IMR-90 (cell line): Measurements from ENCODE around the gene AIF1. TPM values are rescaled to one million over a fixed set of nuclear protein-coding genes. Genes with fewer than 3 reads are reported as not detected.
A peak's percentile ranks its signal among the peaks of the same experiment; 100 is the strongest.

Experiments used
- ATAC-seq: fragments of 200-7000 bp; cut with Tn5 transposase; 2 replicates; pipeline ENCODE4 v1.9.1; 2020; ENCODE audit warnings: low read depth, mild to moderate bottlenecking, moderate library complexity
- BruUV-seq: library from RNA; stranded (reverse); fragments of 400-500 nt; replicated peaks from 2 replicates; lab custom pipeline; 2021; lab: Mats Ljungman, UMichigan
- CTCF ChIA-PET: fragments of 300-600 bp; formaldehyde crosslinking; extraction: SDS; loops from one replicate; lab custom pipeline; 2021; ENCODE audit warnings: antibody characterized with exemption; lab: Yijun Ruan, JAX
- POLR2A ChIA-PET: fragments of 300-600 bp; sonication (Branson Sonifier 250); formaldehyde crosslinking; loops from one replicate; lab custom pipeline; 2022; ENCODE audit warnings: antibody characterized with exemption; ENCODE audit not compliant: unreplicated experiment; lab: Charles Lee
- DNase-seq: peaks from one replicate; pipeline ENCODE4 v3.0.0; 2013
- H2AFZ ChIP-seq: replicated peaks from 2 replicates; pipeline ENCODE3; 2013; ENCODE audit warnings: low read length, mild to moderate bottlenecking; ENCODE audit not compliant: poor library complexity
- H2AK5ac ChIP-seq: 2 replicates; pipeline ENCODE4 v1.6.1; 2013; ENCODE audit warnings: low read depth, low read length, inconsistent platforms
- H2AK9ac ChIP-seq: replicated peaks from 2 replicates; pipeline ENCODE3; 2013; ENCODE audit warnings: mild to moderate bottlenecking, low read depth, low read length, moderate library complexity; ENCODE audit not compliant: poor library complexity
- H2BK120ac ChIP-seq: 2 replicates; pipeline ENCODE4 v1.6.1; 2013; ENCODE audit warnings: low read depth, low read length, inconsistent platforms
- H2BK15ac ChIP-seq: 3 replicates; pipeline ENCODE4 v1.6.1; 2013; ENCODE audit warnings: low read depth, low read length, inconsistent platforms
- H2BK20ac ChIP-seq: 2 replicates; pipeline ENCODE4 v1.6.1; 2013; ENCODE audit warnings: low read depth, mild to moderate bottlenecking, inconsistent platforms, low read length, moderate library complexity
- H2BK5ac ChIP-seq: 2 replicates; pipeline ENCODE4 v1.6.1; 2013; ENCODE audit warnings: mild to moderate bottlenecking, low read depth, low read length, inconsistent platforms; ENCODE audit not compliant: poor library complexity, severe bottlenecking
- H3K14ac ChIP-seq: replicated peaks from 2 replicates; pipeline ENCODE4 v1.6.1; 2013; ENCODE audit warnings: low read depth, low read length, inconsistent platforms
- H3K18ac ChIP-seq: 2 replicates; pipeline ENCODE4 v1.6.1; 2013; ENCODE audit warnings: low read depth, low read length, control low read depth
- H3K23ac ChIP-seq: 2 replicates; pipeline ENCODE4 v1.6.1; 2013; ENCODE audit warnings: low read depth, low read length, inconsistent platforms
- H3K27ac ChIP-seq: 2 replicates; pipeline ENCODE4 v1.5.1; 2013; ENCODE audit warnings: mild to moderate bottlenecking, control low read depth, low read length; ENCODE audit not compliant: insufficient read depth
- H3K27me3 ChIP-seq: 2 replicates; pipeline ENCODE4 v1.6.1; 2013; ENCODE audit warnings: low read length; ENCODE audit not compliant: control insufficient read depth, insufficient read depth
- H3K36me3 ChIP-seq: 2 replicates; pipeline ENCODE4 v1.6.1; 2013; ENCODE audit warnings: low read length, mixed read lengths; ENCODE audit not compliant: control insufficient read depth, insufficient read depth
- H3K4ac ChIP-seq: 2 replicates; pipeline ENCODE4 v1.6.1; 2013; ENCODE audit warnings: low read depth, low read length, inconsistent platforms
- H3K4me1 ChIP-seq: 2 replicates; pipeline ENCODE4 v1.6.1; 2013; ENCODE audit warnings: low read length, mixed read lengths; ENCODE audit not compliant: control insufficient read depth, insufficient read depth
- H3K4me2 ChIP-seq: 2 replicates; pipeline ENCODE4 v1.6.1; 2013; ENCODE audit warnings: low read depth, mild to moderate bottlenecking, control low read depth, low read length, moderate library complexity
- H3K4me3 ChIP-seq: 2 replicates; pipeline ENCODE4 v1.5.1; 2013; ENCODE audit warnings: low read depth, mild to moderate bottlenecking, control low read depth, low read length, moderate library complexity; ENCODE audit not compliant: insufficient read depth
- H3K56ac ChIP-seq: 2 replicates; pipeline ENCODE4 v1.6.1; 2013; ENCODE audit warnings: low read length, inconsistent platforms; ENCODE audit not compliant: insufficient read depth; ENCODE audit errors: extremely low read depth
- H3K79me1 ChIP-seq, 2 experiments: 2 replicates each; pipeline ENCODE4 v1.6.1; 2013; ENCODE audit warnings: low read length in 2 of 2, inconsistent platforms in 1 of 2, low read depth in 1 of 2
- H3K9ac ChIP-seq: 2 replicates; pipeline ENCODE4 v1.6.1; 2013; ENCODE audit warnings: low read depth, low read length, control low read depth
- H3K9me1 ChIP-seq: 2 replicates; pipeline ENCODE4 v1.6.1; 2013; ENCODE audit warnings: low read length, inconsistent platforms; ENCODE audit not compliant: insufficient read depth
- H3K9me3 ChIP-seq: 2 replicates; pipeline ENCODE4 v1.6.1; 2013; ENCODE audit warnings: low read length; ENCODE audit not compliant: control insufficient read depth, insufficient read depth
- H4K20me1 ChIP-seq: 2 replicates; pipeline ENCODE4 v1.6.1; 2013; ENCODE audit warnings: low read length, inconsistent platforms; ENCODE audit not compliant: insufficient read depth
- H4K5ac ChIP-seq: 2 replicates; pipeline ENCODE4 v1.6.1; 2013; ENCODE audit warnings: mild to moderate bottlenecking, low read depth, low read length, control low read depth
- H4K8ac ChIP-seq, 2 experiments: 2 replicates each; pipeline ENCODE4 v1.6.1; 2013; ENCODE audit warnings: low read depth in 2 of 2, low read length in 2 of 2, control low read depth in 1 of 2, inconsistent platforms in 1 of 2
- H4K91ac ChIP-seq: 2 replicates; pipeline ENCODE4 v1.6.1; 2013; ENCODE audit warnings: low read depth, low read length, inconsistent platforms; ENCODE audit not compliant: insufficient read depth
- CEBPB ChIP-seq: IDR thresholded peaks from 2 replicates; pipeline ENCODE4 v1.6.1; 2012; ENCODE audit warnings: low read depth, low read length, improper control_type of control experiment
- ELK1 ChIP-seq: fragments of 150-350 bp; IDR thresholded peaks from 2 replicates; pipeline ENCODE4 v1.6.1; 2016; ENCODE audit warnings: low read depth, mild to moderate bottlenecking, low read length, moderate library complexity, borderline replicate concordance
- FOS ChIP-seq: fragments of 150-350 bp; IDR thresholded peaks from 2 replicates; pipeline ENCODE4 v1.6.1; 2016; ENCODE audit warnings: low read depth, low read length
- WGBS, 2 experiments: methylation state at CpG; one replicate each; pipeline versions ENCODE4 v1.1.5 to v1.1.7; 2013; ENCODE audit warnings: missing lambda C conversion rate in 2 of 2; ENCODE audit not compliant: insufficient read length in 1 of 2; ENCODE audit errors: extremely low coverage in 2 of 2; 5-methylcytosine and 5-hydroxymethylcytosine counted together
- dilution Hi-C: fragments of 300-500 bp; cut with HindIII; formaldehyde crosslinking; loops from one replicate; pipeline ENCODE4 v1.14.3; 2018; ENCODE audit warnings: low sequenced_read_pairs; ENCODE audit not compliant: unreplicated experiment
- in situ Hi-C: fragments of 300-500 bp; cut with MboI; formaldehyde crosslinking; loops from 3 replicates; pipeline ENCODE4 v1.14.3; 2019; ENCODE audit warnings: low sequenced_read_pairs, inconsistent platforms, mixed read lengths
- intact Hi-C: fragments of 100-400 bp; cut with micrococcal nuclease; formaldehyde crosslinking; loops from 2 replicates; pipeline ENCODE4 v1.10.0; 2022
- polyA plus RNA-seq, 3 experiments: library from polyadenylated mRNA; depleted of rRNA; stranded (reverse); fragments of >200 nt; gene quantifications; 2 replicates each; pipeline ENCODE4 v1.2.3, GENCODE V29; 2012; ENCODE audit warnings: low replicate concordance in 1 of 3
- total RNA-seq: library from RNA; depleted of rRNA; stranded (reverse); fragments of >200 nt; gene quantifications from 2 replicates; pipeline ENCODE4 v1.2.3, GENCODE V29; 2012

The AIF1 gene
- total and polyA plus RNA-seq, 2 of the 4 experiments (the other 2 are of a cell fraction) = not detected

DNA sequence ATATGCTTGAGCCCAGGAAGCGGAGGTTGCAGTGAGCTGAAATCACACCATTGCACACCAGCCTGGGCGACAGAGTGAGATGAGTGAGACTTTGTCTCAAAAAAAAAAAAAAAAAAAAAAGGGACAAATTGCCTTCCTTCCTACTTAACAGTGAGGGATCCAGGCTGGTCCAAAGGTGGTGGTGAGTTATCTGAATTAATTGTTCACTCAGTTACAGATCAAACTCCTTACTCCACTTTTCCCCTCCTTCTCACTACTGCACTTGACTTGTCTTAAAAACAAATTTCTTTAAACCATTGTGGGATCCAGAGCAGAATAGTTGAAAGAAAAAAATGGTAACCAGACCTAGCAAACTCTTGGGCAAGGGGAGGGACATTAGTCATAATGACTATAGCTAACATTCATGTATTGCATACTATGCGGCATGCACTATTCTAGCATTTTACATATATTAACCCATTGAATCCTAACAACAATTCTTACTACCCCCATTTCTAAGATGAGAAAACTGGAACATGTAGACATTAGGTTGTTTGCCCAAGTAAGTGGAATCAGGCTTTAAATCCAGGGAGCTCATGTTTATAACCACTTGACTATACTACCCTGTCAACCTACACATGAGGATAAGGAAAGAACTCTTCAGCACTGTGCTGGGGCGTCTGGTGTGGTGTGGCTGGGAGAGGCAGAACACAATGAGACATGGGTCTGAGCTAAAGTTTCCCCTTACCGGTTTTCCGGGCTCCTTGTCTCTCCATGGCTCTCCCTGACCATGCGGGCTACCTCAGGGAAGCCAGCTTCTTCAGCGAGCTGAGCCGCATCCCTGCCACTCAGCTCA lies 48.3 kb downstream of the AIF1 start:
- no peaks in the 10 kb centered on the region for H3K27me3 ChIP-seq
- TF ChIP-seq FOS (0 out of 2 replicates have a peak, but pooled peaks have one; percentile 6), CEBPB (peak; percentile 92), ELK1 (no peak)
- peak overlapping the region; percentile 36; the same call in 1 of the 2 replicates for H4K91ac ChIP-seq
- peak overlapping the region; percentile 80 for H3K27ac ChIP-seq
- ATAC-seq (no peak), DNase-seq (peak; percentile 70)
- in situ Hi-C loops (no loop called here), intact Hi-C loops (loop anchor here (5.0 kb wide), 1 partner anchor 169 kb away; no protein-coding TSS in a partner anchor), dilution Hi-C loops (no loop called here)
- H2BK120ac ChIP-seq = peak overlapping the region; percentile 75
- H4K5ac ChIP-seq = 0 out of 2 replicates have a peak overlapping the region, but pooled peaks have one; percentile 9
- peak overlapping the region; percentile 74 for H3K4me3 ChIP-seq
- H3K4me1 ChIP-seq = peaks cover 20% of the 10 kb centered on the region
- peaks cover 11 to 83% of the 10 kb centered on the region in 2 experiments for H3K79me1 ChIP-seq
- peak overlapping the region; percentile 49 for H3K9ac ChIP-seq
- ChIA-PET CTCF (interaction anchor here (0.9 to 1.3 kb wide), 3 partner anchors 10 to 11 kb away, joined by 3 to 5 read pairs (median 3); partner anchors contain the start of gene BAG6), POLR2A (interaction anchor here (0.5 to 1.4 kb wide), 5 partner anchors 11 to 253 kb away, joined by 3 to 8 read pairs (median 5); partner anchors contain the start of gene BAG6)
- no peaks in the 10 kb centered on the region for H3K9me3 ChIP-seq
- 60% methylated on average over 2 of the region's 9 CpGs; no CpG with 5 or more reads in 1 of the 2 experiments for WGBS, 2 experiments
- H3K56ac ChIP-seq = peak overlapping the region; percentile 46
- H2AK9ac ChIP-seq = peak overlapping the region; percentile 99
- peak overlapping the region; percentile 84 for H2AK5ac ChIP-seq
- no TSS peak for BruUV-seq
- H2BK5ac ChIP-seq = peak overlapping the region; percentile 82
- peaks cover 6% of the 10 kb centered on the region; the same call in 1 of the 2 replicates for H3K9me1 ChIP-seq
- peak overlapping the region; percentile 44 to 68; a peak in 3 of 4 replicates for H4K8ac ChIP-seq
- H3K36me3 ChIP-seq = peaks cover 17% of the 10 kb centered on the region
- peak overlapping the region; percentile 47 for H3K14ac ChIP-seq
- H4K20me1 ChIP-seq = peaks cover 11% of the 10 kb centered on the region
- H3K23ac ChIP-seq = peak overlapping the region; percentile 66
- H3K4ac ChIP-seq = peak overlapping the region; percentile 80
- H2AFZ ChIP-seq = peak overlapping the region; percentile 79
- H3K4me2 ChIP-seq = peak overlapping the region; percentile 74
- H3K18ac ChIP-seq = no peak overlapping the region
- peak overlapping the region; percentile 63; the same call in 2 of the 3 replicates for H2BK15ac ChIP-seq
- peak overlapping the region; percentile 20; the same call in 1 of the 2 replicates for H2BK20ac ChIP-seq
